ENCODE data around the gene TBC1D16.

The TBC1D16 gene

DNA sequence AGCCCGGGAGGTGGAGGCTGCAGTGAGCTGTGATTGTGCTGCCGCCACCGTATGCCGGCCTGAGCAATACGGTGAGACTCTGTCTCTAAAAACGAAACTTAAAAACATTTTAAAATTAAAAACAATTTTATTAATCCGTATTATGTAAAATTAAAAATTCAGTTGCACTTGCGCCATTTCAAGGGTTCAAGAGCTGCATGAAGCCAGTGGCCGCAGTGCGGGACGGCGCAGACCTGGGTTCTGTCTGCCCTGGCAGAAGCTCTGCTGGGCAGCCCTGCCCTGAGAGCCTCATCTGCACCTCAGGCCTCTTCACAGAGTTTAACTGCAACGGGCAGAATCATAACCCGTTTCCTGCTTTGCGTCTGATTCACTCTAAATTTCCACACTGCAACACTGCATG, 31.7 kb downstream of the TBC1D16 start:
- Histone ChIP-seq H3K27ac (no peak overlapping the region), H3K36me3 (peaks cover 0 to 43% (median 9%) of the 10 kb centered on the region in 3 donors), H3K4me3 (no peak overlapping the region), H3K4me1 (peaks cover 0 to 17% (median 4%) of the 10 kb centered on the region in 4 donors), H3K9me3 (no peaks in the 10 kb centered on the region), H3K27me3 (no peaks in the 10 kb centered on the region)
- TF ChIP-seq, protein P1, sequence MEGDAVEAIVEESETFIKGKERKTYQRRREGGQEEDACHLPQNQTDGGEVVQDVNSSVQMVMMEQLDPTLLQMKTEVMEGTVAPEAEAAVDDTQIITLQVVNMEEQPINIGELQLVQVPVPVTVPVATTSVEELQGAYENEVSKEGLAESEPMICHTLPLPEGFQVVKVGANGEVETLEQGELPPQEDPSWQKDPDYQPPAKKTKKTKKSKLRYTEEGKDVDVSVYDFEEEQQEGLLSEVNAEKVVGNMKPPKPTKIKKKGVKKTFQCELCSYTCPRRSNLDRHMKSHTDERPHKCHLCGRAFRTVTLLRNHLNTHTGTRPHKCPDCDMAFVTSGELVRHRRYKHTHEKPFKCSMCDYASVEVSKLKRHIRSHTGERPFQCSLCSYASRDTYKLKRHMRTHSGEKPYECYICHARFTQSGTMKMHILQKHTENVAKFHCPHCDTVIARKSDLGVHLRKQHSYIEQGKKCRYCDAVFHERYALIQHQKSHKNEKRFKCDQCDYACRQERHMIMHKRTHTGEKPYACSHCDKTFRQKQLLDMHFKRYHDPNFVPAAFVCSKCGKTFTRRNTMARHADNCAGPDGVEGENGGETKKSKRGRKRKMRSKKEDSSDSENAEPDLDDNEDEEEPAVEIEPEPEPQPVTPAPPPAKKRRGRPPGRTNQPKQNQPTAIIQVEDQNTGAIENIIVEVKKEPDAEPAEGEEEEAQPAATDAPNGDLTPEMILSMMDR (IDR thresholded peaks at IDR 0.05), result no peak
- no peak for DNase-seq
- intact Hi-C loops (cut with DNase I; ENCODE audit: low total_unique reads), result no loop called here

GRCh38 chr17:80002690-80003490, 32.8 kb downstream of the TBC1D16 start:
- Histone ChIP-seq H3K4me3 (no peak overlapping the region), H3K9me3 (no peaks in the 10 kb centered on the region), H3K36me3 (peaks cover 0 to 43% (median 9%) of the 10 kb centered on the region in 3 donors), H3K27ac (no peak overlapping the region), H3K4me1 (peaks cover 0 to 10% (median 2%) of the 10 kb centered on the region in 4 donors), H3K27me3 (no peaks in the 10 kb centered on the region)
- DNase-seq, result no peak
- TF ChIP-seq, protein P1 (IDR thresholded peaks at IDR 0.05), result no peak
- intact Hi-C loops (cut with DNase I; ENCODE audit: low total_unique reads), result no loop called here

DNA sequence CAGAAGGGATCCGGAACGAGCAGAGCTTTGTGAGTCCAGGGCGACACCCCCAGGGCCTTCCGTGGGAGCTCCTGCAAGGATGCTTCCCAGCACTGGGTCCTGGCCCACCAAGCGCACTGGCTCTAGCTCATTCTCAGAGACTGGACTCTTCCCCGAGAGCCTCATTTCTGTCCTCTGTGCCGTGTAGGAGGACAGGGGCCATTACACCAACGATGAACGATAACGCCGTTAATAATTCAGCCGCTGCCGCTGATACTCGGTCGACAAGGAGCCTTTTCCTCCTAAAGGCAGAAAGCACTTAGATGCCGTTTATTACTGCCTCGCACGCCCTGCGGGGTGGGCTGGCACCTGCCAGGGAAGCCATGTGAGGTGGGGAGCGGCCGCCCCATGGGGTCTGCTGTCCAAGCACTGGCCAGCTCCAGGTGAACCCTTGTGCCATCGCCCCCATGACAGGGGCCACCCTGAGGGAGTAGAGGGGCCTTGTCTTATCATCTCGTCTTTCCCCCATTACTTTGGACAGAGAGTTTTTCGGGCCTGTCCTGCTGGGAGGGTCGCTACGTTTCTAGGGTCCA, 33.5 kb downstream of the TBC1D16 start:
- peaks cover 0 to 10% (median 2%) of the 10 kb centered on the region in 4 donors for H3K4me1 ChIP-seq
- DNase-seq, result no peak
- peaks cover 0 to 37% (median 9%) of the 10 kb centered on the region in 3 donors for H3K36me3 ChIP-seq
- intact Hi-C loops (cut with DNase I; ENCODE audit: low total_unique reads), result no loop called here
- H3K4me3 ChIP-seq, result no peak overlapping the region
- H3K27ac ChIP-seq, result no peak overlapping the region
- H3K9me3 ChIP-seq, result no peaks in the 10 kb centered on the region
- H3K27me3 ChIP-seq, result no peaks in the 10 kb centered on the region
- TF ChIP-seq, protein P1 (IDR thresholded peaks at IDR 0.05), result no peak

DNA sequence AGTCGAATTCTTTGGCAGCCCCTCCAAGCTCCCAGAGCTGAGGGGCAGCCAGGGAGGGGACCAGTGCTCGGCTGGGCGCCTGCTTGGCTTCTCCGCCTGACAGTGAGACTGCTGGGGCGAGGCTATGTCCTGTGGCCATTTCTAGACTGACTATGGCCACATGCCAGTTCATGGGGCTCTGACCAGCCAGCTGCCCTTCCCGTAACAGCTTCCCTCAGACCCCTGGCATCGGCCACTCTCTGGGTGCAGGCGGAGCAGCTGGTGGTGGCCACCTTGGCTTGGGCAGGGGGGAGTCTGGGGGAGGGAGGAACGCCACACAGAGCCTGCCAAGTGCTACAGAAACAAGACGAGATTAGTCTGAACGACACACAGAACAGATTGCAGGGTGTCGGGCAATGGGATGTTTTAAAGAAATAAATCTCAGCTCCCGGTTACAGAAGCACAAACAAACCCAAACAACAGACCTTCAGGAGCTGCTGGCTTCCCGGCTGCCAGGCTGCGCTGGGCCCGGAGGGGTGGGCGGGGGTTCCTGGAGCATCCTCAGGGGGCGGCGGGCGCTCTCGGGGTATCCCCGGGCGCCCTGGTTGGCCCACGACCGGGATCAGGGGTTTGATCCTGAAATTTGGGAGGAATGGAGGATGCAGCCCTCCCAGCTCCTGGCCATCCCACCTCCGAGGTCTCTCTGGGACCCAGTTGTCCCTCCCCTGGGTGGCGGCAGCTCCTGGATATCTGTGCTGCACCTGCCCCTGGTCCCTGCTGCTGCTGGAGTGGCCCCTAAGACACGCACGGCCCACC, 34.5 kb downstream of the TBC1D16 start:
- no peak for DNase-seq
- H3K4me1 ChIP-seq, result peaks cover 0 to 9% (median 2%) of the 10 kb centered on the region in 4 donors
- TF ChIP-seq, protein P1 (IDR thresholded peaks at IDR 0.05), result no peak
- no peak overlapping the region for H3K4me3 ChIP-seq
- no peak overlapping the region for H3K27ac ChIP-seq
- no peaks in the 10 kb centered on the region for H3K27me3 ChIP-seq
- peaks cover 0 to 35% (median 9%) of the 10 kb centered on the region in 3 donors for H3K36me3 ChIP-seq
- H3K9me3 ChIP-seq, result no peaks in the 10 kb centered on the region
- intact Hi-C loops (cut with DNase I; ENCODE audit: low total_unique reads), result no loop called here

- Histone ChIP-seq H3K9me3 (no peaks in the 10 kb centered on the region), H3K36me3 (peaks cover 0 to 35% (median 9%) of the 10 kb centered on the region in 3 donors), H3K27ac (no peak overlapping the region), H3K4me3 (no peak overlapping the region), H3K4me1 (no peaks in the 10 kb centered on the region), H3K27me3 (no peaks in the 10 kb centered on the region)
- DNase-seq, result no peak
- TF ChIP-seq, protein P1 (IDR thresholded peaks at IDR 0.05), result no peak
- intact Hi-C loops (cut with DNase I; ENCODE audit: low total_unique reads), result no loop called here
Observed at GRCh38 chr17:80000136-80000535, 35.5 kb downstream of the TBC1D16 start.
